Neural cell (in vitro differentiated cells): Measurements from ENCODE around the gene ANKRD40. TPM values are rescaled to one million over a fixed set of nuclear protein-coding genes. Genes with fewer than 3 reads are reported as not detected.

Experiments
- H2AFZ ChIP-seq: fragments of 200-600, 300-800 bp; sonication (generic), shearing (Covaris generic); 2 replicates; pipeline ENCODE4 v1.6.0; 2014; ENCODE audit warnings: low read depth, mild to moderate bottlenecking, antibody characterized with exemption, low read length, moderate library complexity
- H3F3A ChIP-seq: fragments of 200-600 bp; shearing (Covaris generic); 2 replicates; pipeline ENCODE4 v1.6.1; 2016; ENCODE audit warnings: mild to moderate bottlenecking, moderate library complexity, mixed read lengths, antibody characterized with exemption, low read length; ENCODE audit not compliant: insufficient read depth, poor library complexity, severe bottlenecking
- H3K27ac ChIP-seq: fragments of 200-600, 300-800 bp; sonication (generic), shearing (Covaris generic); 2 replicates; pipeline ENCODE4 v1.5.1; 2014; ENCODE audit warnings: mild to moderate bottlenecking, low read length, moderate library complexity
- H3K27me3 ChIP-seq: fragments of 300-800, 200-600 bp; sonication (generic), shearing (Covaris generic); 2 replicates; pipeline ENCODE4 v1.6.0; 2014; ENCODE audit warnings: mild to moderate bottlenecking, low read depth, low read length, moderate library complexity; ENCODE audit not compliant: insufficient read depth
- H3K36me3 ChIP-seq: fragments of 300-800, 200-600 bp; sonication (generic), shearing (Covaris generic); 2 replicates; pipeline ENCODE4 v1.5.1; 2014; ENCODE audit warnings: mild to moderate bottlenecking, antibody characterized with exemption, low read length, moderate library complexity; ENCODE audit not compliant: insufficient read depth
- H3K4me2 ChIP-seq: fragments of 300-800, 200-600 bp; sonication (generic), shearing (Covaris generic); 2 replicates; pipeline ENCODE4 v1.6.0; 2014; ENCODE audit warnings: mild to moderate bottlenecking, low read length
- H3K4me3 ChIP-seq: fragments of 300-800, 200-600 bp; sonication (generic), shearing (Covaris generic); 2 replicates; pipeline ENCODE4 v1.5.1; 2014; ENCODE audit warnings: mild to moderate bottlenecking, low read length, moderate library complexity
- H3K79me2 ChIP-seq: fragments of 200-600 bp; shearing (Covaris generic); replicated peaks from 2 replicates; pipeline ENCODE4 v1.6.0; 2014; ENCODE audit warnings: mild to moderate bottlenecking, low read length, moderate library complexity; ENCODE audit not compliant: insufficient read depth
- H3K9ac ChIP-seq: fragments of 300-800, 200-600 bp; sonication (generic), shearing (Covaris generic); 2 replicates; pipeline ENCODE4 v1.6.1; 2016; ENCODE audit warnings: mild to moderate bottlenecking, low read length, mixed read lengths
- H3K9me2 ChIP-seq: fragments of 200-600 bp; shearing (Covaris generic); 2 replicates; pipeline ENCODE4 v1.6.1; 2016; ENCODE audit warnings: mild to moderate bottlenecking, low read length, mixed read lengths; ENCODE audit not compliant: insufficient read depth
- H3K9me3 ChIP-seq: fragments of 200-600, 300-800 bp; sonication (generic), shearing (Covaris generic); 2 replicates; pipeline ENCODE4 v1.6.1; 2016; ENCODE audit warnings: mild to moderate bottlenecking, mixed run types, low read length, moderate library complexity, mixed read lengths
- H4K20me1 ChIP-seq: fragments of 200-600 bp; shearing (Covaris generic); 2 replicates; pipeline ENCODE4 v1.6.1; 2016; ENCODE audit warnings: mild to moderate bottlenecking, mixed run types; ENCODE audit not compliant: insufficient read depth
- CTCF ChIP-seq: fragments of 450-650 bp; IDR thresholded peaks from 2 replicates; pipeline ENCODE4 v1.5.1; 2014; ENCODE audit warnings: antibody characterized with exemption, mild to moderate bottlenecking, moderate library complexity; ENCODE audit not compliant: poor library complexity, severe bottlenecking
- EP300 ChIP-seq: fragments of 450-650 bp; conservative IDR thresholded peaks from 2 replicates; pipeline ENCODE4 v1.6.1; 2014; ENCODE audit warnings: antibody characterized with exemption, mild to moderate bottlenecking, moderate library complexity; ENCODE audit not compliant: poor library complexity, severe bottlenecking
- EZH2 ChIP-seq: fragments of 200-600, 300-800 bp; shearing (Covaris generic), sonication (generic); IDR thresholded peaks from 2 replicates; pipeline ENCODE4 v1.6.1; 2014; ENCODE audit warnings: antibody characterized with exemption, low read length, borderline replicate concordance, mild to moderate bottlenecking; ENCODE audit not compliant: insufficient read depth, poor library complexity, severe bottlenecking
- MXI1 ChIP-seq: fragments of 450-650 bp; conservative IDR thresholded peaks from 2 replicates; pipeline ENCODE4 v1.6.1; 2014; ENCODE audit warnings: antibody characterized with exemption, mild to moderate bottlenecking; ENCODE audit not compliant: poor library complexity, severe bottlenecking
- POLR2AphosphoS5 ChIP-seq: IDR thresholded peaks from 2 replicates; pipeline ENCODE4 v1.6.1; 2012
- RAD21 ChIP-seq: fragments of 450-650 bp; conservative IDR thresholded peaks from 2 replicates; pipeline ENCODE4 v1.6.1; 2014; ENCODE audit warnings: antibody characterized with exemption, mild to moderate bottlenecking, moderate library complexity
- REST ChIP-seq: IDR thresholded peaks from 2 replicates; pipeline ENCODE4 v1.6.1; 2012; ENCODE audit warnings: borderline replicate concordance
- SMC3 ChIP-seq: fragments of 450-650 bp; conservative IDR thresholded peaks from 2 replicates; pipeline ENCODE4 v1.6.1; 2014; ENCODE audit warnings: antibody characterized with exemption, mild to moderate bottlenecking, moderate library complexity; ENCODE audit not compliant: poor library complexity
- TAF1 ChIP-seq: IDR thresholded peaks from 2 replicates; pipeline ENCODE4 v1.6.1; 2012; ENCODE audit warnings: low read depth
- polyA plus RNA-seq: library from polyadenylated mRNA; depleted of rRNA; stranded (reverse); fragments of >200 nt; gene quantifications from 2 replicates; pipeline ENCODE4 v1.2.3, GENCODE V29; 2014

Gene ANKRD40
- polyA plus RNA-seq, 1 donor from 2014 or later: 15.2 TPM

DNA sequence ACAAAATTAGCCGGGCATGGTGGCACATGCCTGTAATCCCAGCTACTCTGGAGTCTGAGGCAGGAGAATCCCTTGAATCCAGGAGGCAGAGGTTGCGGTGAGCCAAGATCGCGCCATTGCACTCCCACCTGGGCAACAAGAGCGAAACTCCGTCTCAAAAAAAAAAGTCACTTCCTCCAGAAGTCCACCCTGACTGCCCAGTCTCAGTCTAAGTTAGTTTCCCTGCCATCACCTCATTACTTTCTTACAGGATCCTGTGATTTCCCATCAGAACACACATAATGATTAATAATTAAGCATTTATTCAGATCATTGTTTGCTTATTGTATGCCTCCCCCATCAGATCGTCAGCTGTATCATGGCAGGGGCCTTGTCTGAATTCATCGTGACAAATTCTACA lies 41.4 kb downstream of the ANKRD40 start:
- no peaks in the 10 kb centered on the region for H4K20me1 ChIP-seq
- H2AFZ ChIP-seq: no peak overlapping the region
- no peaks in the 10 kb centered on the region for H3K36me3 ChIP-seq
- H3K4me3 ChIP-seq: no peak overlapping the region
- no peaks in the 10 kb centered on the region for H3K9me2 ChIP-seq
- no peak overlapping the region for H3K4me2 ChIP-seq
- no peak overlapping the region for H3K9ac ChIP-seq
- H3F3A ChIP-seq: no peaks in the 10 kb centered on the region
- TF ChIP-seq RAD21 (no peak), POLR2AphosphoS5 (no peak), SMC3 (no peak), TAF1 (no peak), EZH2 (no peak), REST (no peak), CTCF (no peak), EP300 (no peak), MXI1 (no peak)
- H3K79me2 ChIP-seq: no peaks in the 10 kb centered on the region
- no peaks in the 10 kb centered on the region for H3K27me3 ChIP-seq
- H3K27ac ChIP-seq: no peak overlapping the region
- H3K9me3 ChIP-seq: no peaks in the 10 kb centered on the region

- Histone ChIP-seq H3K36me3 (no peaks in the 10 kb centered on the region), H3K9ac (no peak overlapping the region), H2AFZ (no peak overlapping the region), H3K4me2 (no peak overlapping the region), H3K9me2 (no peaks in the 10 kb centered on the region), H3K9me3 (no peaks in the 10 kb centered on the region), H3K4me3 (no peak overlapping the region), H4K20me1 (no peaks in the 10 kb centered on the region), H3K79me2 (no peaks in the 10 kb centered on the region), H3K27ac (no peak overlapping the region), H3K27me3 (no peaks in the 10 kb centered on the region), H3F3A (no peaks in the 10 kb centered on the region)
- no peak for TF ChIP-seq EZH2
- no peak for TF ChIP-seq RAD21
Measured at GRCh38 chr17:50665838-50666237, 41.9 kb downstream of the ANKRD40 start.
